Fibroblast of pulmonary artery (primary cell): Measurements from ENCODE around the gene STMN3.

ENCODE experiments used
- DNase-seq: peaks from one replicate; pipeline ENCODE4 v3.0.0-alpha.2; 2010; ENCODE audit warnings: low read depth
- H3K4me3 ChIP-seq: replicated peaks from 2 replicates; pipeline ENCODE4 v1.5.1; 2011; ENCODE audit warnings: low read depth, mild to moderate bottlenecking, control low read depth, low read length, moderate library complexity
- CTCF ChIP-seq: IDR thresholded peaks from 2 replicates; pipeline ENCODE4 v1.5.1; 2011; ENCODE audit warnings: mild to moderate bottlenecking, control low read depth, low read length, inconsistent platforms; ENCODE audit errors: missing control alignments

STMN3 gene

GRCh38 chr20:63592661-63593060, 60.6 kb downstream of the STMN3 start:
- no peak for DNase-seq
- TF ChIP-seq CTCF: no peak
- H3K4me3 ChIP-seq: no peak overlapping the region

GRCh38 chr20:63591786-63592355, 61.4 kb downstream of the STMN3 start:
- no peak for TF ChIP-seq CTCF
- no peak overlapping the region for H3K4me3 ChIP-seq
- DNase-seq: no peak

- no peak overlapping the region for H3K4me3 ChIP-seq
- no peak for TF ChIP-seq CTCF
- DNase-seq: no peak
Measured at GRCh38 chr20:63591147-63591533, 62.1 kb downstream of the STMN3 start.

GRCh38 chr20:63590218-63591146, 62.7 kb downstream of the STMN3 start:
- no peak for DNase-seq
- H3K4me3 ChIP-seq: no peak overlapping the region
- no peak for TF ChIP-seq CTCF
